ENCODE results near the gene MICALL2. TPM values are rescaled to one million over a fixed set of nuclear protein-coding genes. Genes with fewer than 3 reads are reported as not detected.

The MICALL2 gene
- total and polyA plus RNA-seq, 2 donors from 2014 or later, result 16.6 to 53.4 TPM

DNA sequence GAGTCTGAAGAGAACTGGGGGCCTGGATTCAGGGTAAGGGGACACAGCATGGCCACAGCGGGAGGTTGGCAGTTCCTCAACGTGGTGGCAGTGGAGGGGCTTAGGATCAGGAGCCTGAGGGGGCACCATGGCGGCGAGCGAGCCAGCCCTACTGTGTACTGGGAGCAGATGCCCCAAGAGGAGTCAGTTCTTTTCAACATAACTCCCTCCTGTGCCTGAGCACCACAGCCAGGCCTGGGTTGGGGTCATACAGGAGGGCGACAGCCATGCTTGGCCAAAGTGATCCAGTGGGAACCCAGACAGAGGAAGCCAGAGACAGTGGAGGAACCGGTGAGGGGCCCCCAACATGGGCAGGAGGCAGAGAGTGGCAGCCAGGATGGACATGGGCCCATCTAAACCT, 65.8 kb downstream of the MICALL2 start:
- H3K27ac ChIP-seq (ENCODE audit: low read depth in 2 of 2, low read length in 2 of 2), result no peak overlapping the region
- H3K4me1 ChIP-seq (ENCODE audit: control insufficient read depth in 2 of 3, insufficient read depth in 2 of 3, low read depth in 1 of 3, low read length in 3 of 3), result no peaks in the 10 kb centered on the region
- no peak overlapping the region for H3K9ac ChIP-seq (ENCODE audit: low read length in 3 of 3)
- TF ChIP-seq, protein P1, sequence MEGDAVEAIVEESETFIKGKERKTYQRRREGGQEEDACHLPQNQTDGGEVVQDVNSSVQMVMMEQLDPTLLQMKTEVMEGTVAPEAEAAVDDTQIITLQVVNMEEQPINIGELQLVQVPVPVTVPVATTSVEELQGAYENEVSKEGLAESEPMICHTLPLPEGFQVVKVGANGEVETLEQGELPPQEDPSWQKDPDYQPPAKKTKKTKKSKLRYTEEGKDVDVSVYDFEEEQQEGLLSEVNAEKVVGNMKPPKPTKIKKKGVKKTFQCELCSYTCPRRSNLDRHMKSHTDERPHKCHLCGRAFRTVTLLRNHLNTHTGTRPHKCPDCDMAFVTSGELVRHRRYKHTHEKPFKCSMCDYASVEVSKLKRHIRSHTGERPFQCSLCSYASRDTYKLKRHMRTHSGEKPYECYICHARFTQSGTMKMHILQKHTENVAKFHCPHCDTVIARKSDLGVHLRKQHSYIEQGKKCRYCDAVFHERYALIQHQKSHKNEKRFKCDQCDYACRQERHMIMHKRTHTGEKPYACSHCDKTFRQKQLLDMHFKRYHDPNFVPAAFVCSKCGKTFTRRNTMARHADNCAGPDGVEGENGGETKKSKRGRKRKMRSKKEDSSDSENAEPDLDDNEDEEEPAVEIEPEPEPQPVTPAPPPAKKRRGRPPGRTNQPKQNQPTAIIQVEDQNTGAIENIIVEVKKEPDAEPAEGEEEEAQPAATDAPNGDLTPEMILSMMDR (IDR thresholded peaks at IDR 0.05; ENCODE audit: borderline replicate concordance, extremely low read depth, insufficient read depth), result no peak
- intact Hi-C loops (cut with DNase I), result no loop called here
- H3K27me3 ChIP-seq (ENCODE audit: control insufficient read depth, insufficient read depth, low read length), result no peaks in the 10 kb centered on the region
- no peak overlapping the region for H3K4me3 ChIP-seq (ENCODE audit: low read length in 3 of 3)
- FAIRE-seq (no peak), DNase-seq (no peak)
- no peaks in the 10 kb centered on the region for H3K36me3 ChIP-seq (ENCODE audit: control insufficient read depth in 2 of 3, insufficient read depth in 3 of 3, low read length in 3 of 3)
- peaks cover 0 to 11% (median 5%) of the 10 kb centered on the region in 3 donors for H3K9me3 ChIP-seq (ENCODE audit: control insufficient read depth in 2 of 3, insufficient read depth in 1 of 3, low read length in 3 of 3)

DNA sequence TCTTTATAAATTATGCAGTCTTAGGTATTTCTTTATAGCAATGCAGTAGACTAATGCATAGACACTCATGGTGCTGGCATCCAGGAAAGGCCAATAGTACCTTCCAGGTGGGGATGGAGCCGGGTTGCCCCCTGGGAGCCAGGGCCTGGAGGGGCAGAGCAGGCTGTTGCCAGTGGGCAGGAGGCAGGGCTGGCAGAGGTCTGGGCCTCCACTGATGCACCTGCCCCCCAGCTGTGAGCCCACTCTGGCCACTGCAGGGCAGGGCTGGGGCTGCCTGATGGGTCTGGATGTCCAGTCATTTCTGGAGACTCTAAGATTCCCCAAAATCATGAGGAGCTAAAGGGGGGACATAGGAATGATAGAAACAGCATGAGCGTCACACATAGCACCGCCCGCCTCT, 66.7 kb downstream of the MICALL2 start:
- intact Hi-C loops (cut with DNase I), result no loop called here
- peaks cover 0 to 11% (median 4%) of the 10 kb centered on the region in 3 donors for H3K9me3 ChIP-seq (ENCODE audit: control insufficient read depth in 2 of 3, insufficient read depth in 1 of 3, low read length in 3 of 3)
- no peak overlapping the region for H3K9ac ChIP-seq (ENCODE audit: low read length in 3 of 3)
- no peaks in the 10 kb centered on the region for H3K27me3 ChIP-seq (ENCODE audit: control insufficient read depth, insufficient read depth, low read length)
- TF ChIP-seq, protein P1 (IDR thresholded peaks at IDR 0.05; ENCODE audit: borderline replicate concordance, extremely low read depth, insufficient read depth), result no peak
- H3K4me1 ChIP-seq (ENCODE audit: control insufficient read depth in 2 of 3, insufficient read depth in 2 of 3, low read depth in 1 of 3, low read length in 3 of 3), result no peaks in the 10 kb centered on the region
- H3K4me3 ChIP-seq (ENCODE audit: low read length in 3 of 3), result no peak overlapping the region
- DNase-seq (no peak), FAIRE-seq (no peak)
- H3K27ac ChIP-seq (ENCODE audit: low read depth in 2 of 2, low read length in 2 of 2), result no peak overlapping the region
- H3K36me3 ChIP-seq (ENCODE audit: control insufficient read depth in 2 of 3, insufficient read depth in 3 of 3, low read length in 3 of 3), result no peaks in the 10 kb centered on the region

DNA sequence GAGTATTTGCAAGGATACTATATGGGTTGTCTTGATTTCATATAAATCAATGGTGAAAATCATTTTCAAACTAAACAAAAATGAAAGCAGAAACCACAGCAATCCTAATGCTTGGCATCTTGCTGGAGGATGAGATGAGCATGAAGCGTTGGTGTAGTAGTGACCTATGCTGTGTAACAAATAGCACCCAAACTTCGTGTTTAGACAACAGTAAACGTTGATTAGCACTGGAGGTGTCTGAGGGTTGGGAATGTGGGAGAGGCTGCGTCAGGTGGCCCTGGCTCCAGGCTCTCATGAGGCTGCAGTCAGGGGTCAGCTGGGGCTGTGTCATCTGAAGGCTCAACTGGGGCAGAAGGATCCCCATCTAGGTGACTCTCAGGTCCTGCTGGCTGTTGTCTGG, 67.8 kb downstream of the MICALL2 start:
- Histone ChIP-seq H3K9me3 (ENCODE audit: control insufficient read depth in 2 of 3, insufficient read depth in 1 of 3, low read length in 3 of 3) (peaks cover 0 to 11% (median 2%) of the 10 kb centered on the region in 3 donors), H3K9ac (ENCODE audit: low read length in 3 of 3) (no peak overlapping the region), H3K4me3 (ENCODE audit: low read length in 3 of 3) (no peak overlapping the region), H3K27ac (ENCODE audit: low read depth in 2 of 2, low read length in 2 of 2) (no peak overlapping the region), H3K27me3 (ENCODE audit: control insufficient read depth, insufficient read depth, low read length) (no peaks in the 10 kb centered on the region), H3K36me3 (ENCODE audit: control insufficient read depth in 2 of 3, insufficient read depth in 3 of 3, low read length in 3 of 3) (no peaks in the 10 kb centered on the region), H3K4me1 (ENCODE audit: control insufficient read depth in 2 of 3, insufficient read depth in 2 of 3, low read depth in 1 of 3, low read length in 3 of 3) (no peaks in the 10 kb centered on the region)
- intact Hi-C loops (cut with DNase I), result no loop called here
- TF ChIP-seq, protein P1 (IDR thresholded peaks at IDR 0.05; ENCODE audit: borderline replicate concordance, extremely low read depth, insufficient read depth), result no peak
- DNase-seq (no peak), FAIRE-seq (no peak)
